Measurements from ENCODE around the gene DOCK4. TPM values are rescaled to one million over a fixed set of nuclear protein-coding genes. Genes with fewer than 3 reads are reported as not detected.

Gene DOCK4
- polyA plus RNA-seq, 1 donor (not counting 4 experiments of a cell fraction or from before 2014, with no cell fraction given): 13.9 TPM

- Histone ChIP-seq H3K27ac (ENCODE audit: control insufficient read depth, insufficient read depth, low read length) (no peak overlapping the region), H4K20me1 (ENCODE audit: control insufficient read depth, extremely low read depth, insufficient read depth, low read length) (no peaks in the 10 kb centered on the region), H3K4me1 (ENCODE audit: control insufficient read depth, extremely low read depth, insufficient read depth, low read length) (peaks cover 15% of the 10 kb centered on the region), H2AFZ (ENCODE audit: control insufficient read depth, low read length) (no peak overlapping the region), H3K9me1 (ENCODE audit: control insufficient read depth, extremely low read depth, insufficient read depth, low read length) (no peaks in the 10 kb centered on the region), H3K4me3 (ENCODE audit: control insufficient read depth in 2 of 3, extremely low read depth in 1 of 3, insufficient read depth in 2 of 3, low read depth in 1 of 3, low read length in 3 of 3) (no peak overlapping the region), H3K4me2 (ENCODE audit: control insufficient read depth, extremely low read depth, insufficient read depth, low read depth, low read length) (no peak overlapping the region), H3K27me3 (ENCODE audit: control insufficient read depth, extremely low read depth, insufficient read depth, low read length) (no peaks in the 10 kb centered on the region), H3K79me2 (ENCODE audit: control insufficient read depth, insufficient read depth, low read length) (peaks cover 27% of the 10 kb centered on the region), H3K9me3 (ENCODE audit: control insufficient read depth, low read depth, low read length) (no peaks in the 10 kb centered on the region), H3K9ac (ENCODE audit: control insufficient read depth, extremely low read depth, insufficient read depth, low read length) (no peak overlapping the region), H3K36me3 (ENCODE audit: control insufficient read depth in 2 of 2, extremely low read depth in 1 of 2, insufficient read depth in 2 of 2, low read length in 2 of 2) (no peaks in the 10 kb centered on the region)
- dilution Hi-C loops (cut with MboI; ENCODE audit: extremely low pct_ligation_motif_present, low sequenced_read_pairs): no loop called here
- no peak for DNase-seq (ENCODE audit: low read depth, low spot score)
- FAIRE-seq: no peak
- TF ChIP-seq, protein P1, sequence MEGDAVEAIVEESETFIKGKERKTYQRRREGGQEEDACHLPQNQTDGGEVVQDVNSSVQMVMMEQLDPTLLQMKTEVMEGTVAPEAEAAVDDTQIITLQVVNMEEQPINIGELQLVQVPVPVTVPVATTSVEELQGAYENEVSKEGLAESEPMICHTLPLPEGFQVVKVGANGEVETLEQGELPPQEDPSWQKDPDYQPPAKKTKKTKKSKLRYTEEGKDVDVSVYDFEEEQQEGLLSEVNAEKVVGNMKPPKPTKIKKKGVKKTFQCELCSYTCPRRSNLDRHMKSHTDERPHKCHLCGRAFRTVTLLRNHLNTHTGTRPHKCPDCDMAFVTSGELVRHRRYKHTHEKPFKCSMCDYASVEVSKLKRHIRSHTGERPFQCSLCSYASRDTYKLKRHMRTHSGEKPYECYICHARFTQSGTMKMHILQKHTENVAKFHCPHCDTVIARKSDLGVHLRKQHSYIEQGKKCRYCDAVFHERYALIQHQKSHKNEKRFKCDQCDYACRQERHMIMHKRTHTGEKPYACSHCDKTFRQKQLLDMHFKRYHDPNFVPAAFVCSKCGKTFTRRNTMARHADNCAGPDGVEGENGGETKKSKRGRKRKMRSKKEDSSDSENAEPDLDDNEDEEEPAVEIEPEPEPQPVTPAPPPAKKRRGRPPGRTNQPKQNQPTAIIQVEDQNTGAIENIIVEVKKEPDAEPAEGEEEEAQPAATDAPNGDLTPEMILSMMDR (optimal IDR thresholded peaks at IDR 0.05 in 1 of 3, IDR thresholded peaks at IDR 0.05 in 1 of 3, conservative IDR thresholded peaks at IDR 0.05 in 1 of 3; ENCODE audit: extremely low read depth in 1 of 3, insufficient read depth in 2 of 3, low read length in 3 of 3): no peak
- no peak for TF ChIP-seq EZH2 (IDR thresholded peaks at IDR 0.05; ENCODE audit: low read length)
These were observed 46.8 kb downstream of the DOCK4 start for GRCh38 chr7:112159351-112159750.

DNA sequence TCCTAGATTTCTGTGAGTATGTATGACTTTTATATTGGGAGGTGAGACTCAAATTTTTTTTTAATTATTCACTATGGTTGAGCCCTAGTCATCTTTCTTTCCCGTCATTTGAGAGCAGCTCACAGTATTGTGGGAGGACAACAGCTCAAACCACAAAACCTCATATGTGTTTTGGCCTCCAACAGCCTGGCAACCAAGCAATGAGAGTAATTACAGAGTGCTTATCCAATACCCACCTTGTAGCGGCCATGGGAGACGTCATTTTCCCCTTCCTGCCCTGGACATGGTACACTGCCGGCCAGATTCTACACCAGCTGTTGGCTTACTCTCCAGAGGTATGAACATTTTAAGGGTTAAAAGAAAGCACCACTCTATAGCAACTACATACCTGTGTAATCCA is 49.1 kb downstream of the DOCK4 start:
- no peak for TF ChIP-seq EZH2 (IDR thresholded peaks at IDR 0.05; ENCODE audit: low read length)
- dilution Hi-C loops (cut with MboI; ENCODE audit: extremely low pct_ligation_motif_present, low sequenced_read_pairs): no loop called here
- no peak overlapping the region for H3K4me2 ChIP-seq (ENCODE audit: control insufficient read depth, extremely low read depth, insufficient read depth, low read depth, low read length)
- no peak overlapping the region for H3K9ac ChIP-seq (ENCODE audit: control insufficient read depth, extremely low read depth, insufficient read depth, low read length)
- no peak overlapping the region for H3K27ac ChIP-seq (ENCODE audit: control insufficient read depth, insufficient read depth, low read length)
- H3K27me3 ChIP-seq (ENCODE audit: control insufficient read depth, extremely low read depth, insufficient read depth, low read length): no peaks in the 10 kb centered on the region
- no peaks in the 10 kb centered on the region for H3K9me3 ChIP-seq (ENCODE audit: control insufficient read depth, low read depth, low read length)
- FAIRE-seq (peak; percentile 80), DNase-seq (ENCODE audit: low read depth, low spot score) (no peak)
- peaks cover 22% of the 10 kb centered on the region for H3K79me2 ChIP-seq (ENCODE audit: control insufficient read depth, insufficient read depth, low read length)
- no peaks in the 10 kb centered on the region for H4K20me1 ChIP-seq (ENCODE audit: control insufficient read depth, extremely low read depth, insufficient read depth, low read length)
- no peak overlapping the region for H2AFZ ChIP-seq (ENCODE audit: control insufficient read depth, low read length)
- peaks cover 11% of the 10 kb centered on the region for H3K4me1 ChIP-seq (ENCODE audit: control insufficient read depth, extremely low read depth, insufficient read depth, low read length)
- no peaks in the 10 kb centered on the region for H3K9me1 ChIP-seq (ENCODE audit: control insufficient read depth, extremely low read depth, insufficient read depth, low read length)
- no peak overlapping the region for H3K4me3 ChIP-seq (ENCODE audit: control insufficient read depth in 2 of 3, extremely low read depth in 1 of 3, insufficient read depth in 2 of 3, low read depth in 1 of 3, low read length in 3 of 3)
- H3K36me3 ChIP-seq (ENCODE audit: control insufficient read depth in 2 of 2, extremely low read depth in 1 of 2, insufficient read depth in 2 of 2, low read length in 2 of 2): no peaks in the 10 kb centered on the region

DNA sequence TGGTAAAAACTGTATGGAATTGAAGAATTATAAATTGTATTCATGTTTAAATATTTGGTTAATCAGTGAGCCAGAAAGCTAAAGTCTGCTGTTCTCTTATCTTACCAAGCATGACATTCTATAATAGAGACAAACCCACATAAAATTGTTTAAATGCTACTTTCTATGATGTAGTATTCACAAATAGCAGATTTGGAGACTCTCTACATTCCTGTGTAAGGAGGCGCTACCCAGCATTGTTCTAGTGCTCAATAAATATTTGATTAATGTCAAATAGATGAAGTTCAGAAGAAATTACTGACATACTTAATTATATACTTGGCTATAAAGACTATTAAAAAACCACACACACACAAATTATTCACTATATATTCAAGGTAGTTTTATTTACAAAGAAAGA is 49.8 kb downstream of the DOCK4 start:
- Histone ChIP-seq H3K9ac (ENCODE audit: control insufficient read depth, extremely low read depth, insufficient read depth, low read length) (no peak overlapping the region), H3K36me3 (ENCODE audit: control insufficient read depth in 2 of 2, extremely low read depth in 1 of 2, insufficient read depth in 2 of 2, low read length in 2 of 2) (no peaks in the 10 kb centered on the region), H3K79me2 (ENCODE audit: control insufficient read depth, insufficient read depth, low read length) (peaks cover 22% of the 10 kb centered on the region), H3K27me3 (ENCODE audit: control insufficient read depth, extremely low read depth, insufficient read depth, low read length) (no peaks in the 10 kb centered on the region), H3K9me3 (ENCODE audit: control insufficient read depth, low read depth, low read length) (no peaks in the 10 kb centered on the region), H3K4me1 (ENCODE audit: control insufficient read depth, extremely low read depth, insufficient read depth, low read length) (peaks cover 7% of the 10 kb centered on the region), H3K27ac (ENCODE audit: control insufficient read depth, insufficient read depth, low read length) (no peak overlapping the region), H3K9me1 (ENCODE audit: control insufficient read depth, extremely low read depth, insufficient read depth, low read length) (no peaks in the 10 kb centered on the region), H4K20me1 (ENCODE audit: control insufficient read depth, extremely low read depth, insufficient read depth, low read length) (no peaks in the 10 kb centered on the region), H3K4me3 (ENCODE audit: control insufficient read depth in 2 of 3, extremely low read depth in 1 of 3, insufficient read depth in 2 of 3, low read depth in 1 of 3, low read length in 3 of 3) (no peak overlapping the region), H2AFZ (ENCODE audit: control insufficient read depth, low read length) (no peak overlapping the region), H3K4me2 (ENCODE audit: control insufficient read depth, extremely low read depth, insufficient read depth, low read depth, low read length) (no peak overlapping the region)
- no peak for DNase-seq (ENCODE audit: low read depth, low spot score)
- FAIRE-seq: no peak
- dilution Hi-C loops (cut with MboI; ENCODE audit: extremely low pct_ligation_motif_present, low sequenced_read_pairs): no loop called here
- no peak for TF ChIP-seq EZH2 (IDR thresholded peaks at IDR 0.05; ENCODE audit: low read length)
- TF ChIP-seq, protein P1 (optimal IDR thresholded peaks at IDR 0.05 in 1 of 3, IDR thresholded peaks at IDR 0.05 in 1 of 3, conservative IDR thresholded peaks at IDR 0.05 in 1 of 3; ENCODE audit: extremely low read depth in 1 of 3, insufficient read depth in 2 of 3, low read length in 3 of 3): no peak
